ENCODE measurements around the gene SEPTIN5. TPM values are rescaled to one million over a fixed set of nuclear protein-coding genes. Genes with fewer than 3 reads are reported as not detected.
A peak's percentile ranks its signal among the peaks of the same experiment; 100 is the strongest.

The SEPTIN5 gene
- polyA plus RNA-seq, 1 of the 3 experiments (the other 2 are of a cell fraction): 14.0 TPM

DNA sequence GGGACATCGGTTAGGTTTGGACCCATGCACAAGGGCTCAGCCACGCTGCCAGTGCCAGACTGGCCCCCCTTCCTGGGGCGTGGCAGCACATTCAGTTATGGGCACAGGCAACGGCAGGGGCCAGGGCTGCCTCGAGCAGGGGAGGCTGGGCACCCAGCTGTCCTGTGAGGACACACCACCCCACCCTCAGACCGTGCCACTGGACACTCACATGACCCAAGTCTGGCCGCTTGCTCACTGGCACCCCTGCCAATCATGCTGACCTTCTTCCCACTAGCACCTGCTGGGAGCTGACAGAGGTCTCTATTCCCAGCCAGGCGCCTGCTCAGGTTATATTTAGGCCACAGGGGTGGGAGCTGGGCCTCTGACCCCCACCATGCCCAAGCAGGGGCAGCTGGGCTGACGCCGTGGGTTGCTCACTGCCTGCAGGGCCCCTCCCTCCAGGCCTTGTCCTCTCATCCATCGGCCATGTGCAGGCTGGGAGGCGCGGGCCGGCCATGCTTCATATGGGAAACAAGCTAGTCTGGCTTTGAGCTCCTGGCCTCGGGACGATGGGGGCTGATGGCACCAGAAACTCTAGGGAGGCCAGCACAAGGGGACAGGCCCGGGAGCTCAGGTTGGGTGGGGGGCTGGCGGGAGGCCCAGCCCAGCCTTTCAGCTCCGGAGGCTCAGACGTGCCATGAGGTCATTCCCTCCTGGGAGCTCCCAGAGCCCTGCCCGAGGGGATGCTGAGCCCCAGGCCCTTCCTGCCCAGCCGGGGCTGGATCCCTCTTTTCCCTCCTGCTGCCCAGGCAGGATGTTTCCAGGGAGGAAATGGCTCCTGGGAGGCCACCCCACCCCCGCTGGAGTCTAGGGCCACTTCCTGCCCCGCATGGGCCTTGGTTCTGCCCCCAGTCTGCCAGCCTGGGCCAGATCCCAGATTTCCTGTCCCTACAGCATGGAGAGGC lies 31.1 kb downstream of the SEPTIN5 start:
- ChIA-PET POLR2A (interaction anchor here (0.6 kb wide), 1 partner anchor 39 kb away, joined by 3 read pairs; no protein-coding TSS in a partner anchor), CTCF (interaction anchor here (0.9 to 4.7 kb wide), 11 partner anchors 11 to 182 kb away, joined by 3 to 54 read pairs (median 3); no protein-coding TSS in a partner anchor)
- Histone ChIP-seq H3K79me2 (ENCODE audit: insufficient read depth) (no peaks in the 10 kb centered on the region), H3K9me3 (no peaks in the 10 kb centered on the region), H3K9ac (no peak overlapping the region), H3K4me2 (no peak overlapping the region), H3K27ac (ENCODE audit: low read depth in 2 of 2, low read length in 1 of 2) (no peak overlapping the region), H3K36me3 (replicated peaks in 1 of 2; ENCODE audit: control insufficient read depth in 1 of 2, insufficient read depth in 2 of 2, low read length in 1 of 2) (no peaks in the 10 kb centered on the region), H3K4me3 (ENCODE audit: low read depth in 2 of 2, low read length in 1 of 2) (no peak overlapping the region), H2AFZ (ENCODE audit: low read depth) (peak overlapping the region; percentile 29; the same call in 1 of the 2 replicates), H3K27me3 (ENCODE audit: insufficient read depth) (no peaks in the 10 kb centered on the region), H4K20me1 (ENCODE audit: insufficient read depth) (no peaks in the 10 kb centered on the region), H3K9me2 (no peaks in the 10 kb centered on the region), H3F3A (replicated peaks; ENCODE audit: insufficient read depth) (no peaks in the 10 kb centered on the region), H3K4me1 (ENCODE audit: control insufficient read depth in 1 of 2, insufficient read depth in 2 of 2, low read depth in 1 of 2, low read length in 1 of 2) (peaks cover 0 to 15% of the 10 kb centered on the region in 2 experiments; a peak in 1 of 4 replicates)
- no peak for DNase-seq
- 89% methylated on average over 9 of the region's 24 CpGs for WGBS (ENCODE audit: low lambda C conversion rate)
- TF ChIP-seq MXI1 (IDR thresholded peaks at IDR 0.05; ENCODE audit: low read depth, low read length) (no peak), EZH2phosphoT487 (IDR thresholded peaks at IDR 0.05; ENCODE audit: borderline replicate concordance, low read depth) (no peak), FOXM1 (IDR thresholded peaks at IDR 0.05; ENCODE audit: low read depth) (no peak), NFIC (IDR thresholded peaks at IDR 0.05; ENCODE audit: borderline replicate concordance) (no peak), RXRA (IDR thresholded peaks at IDR 0.05; ENCODE audit: borderline replicate concordance, low read depth) (no peak), TEAD4 (IDR thresholded peaks at IDR 0.05; ENCODE audit: borderline replicate concordance, insufficient read depth) (no peak), FOXJ3 (CRISPR knock-in tag; IDR thresholded peaks at IDR 0.05) (no peak), EP300 (IDR thresholded peaks at IDR 0.05; ENCODE audit: borderline replicate concordance in 1 of 2, low read depth in 1 of 2, low read length in 1 of 2) (no peak), CHD2 (IDR thresholded peaks at IDR 0.05; ENCODE audit: low read length, partially characterized antibody) (no peak)
- TF ChIP-seq, protein P1, sequence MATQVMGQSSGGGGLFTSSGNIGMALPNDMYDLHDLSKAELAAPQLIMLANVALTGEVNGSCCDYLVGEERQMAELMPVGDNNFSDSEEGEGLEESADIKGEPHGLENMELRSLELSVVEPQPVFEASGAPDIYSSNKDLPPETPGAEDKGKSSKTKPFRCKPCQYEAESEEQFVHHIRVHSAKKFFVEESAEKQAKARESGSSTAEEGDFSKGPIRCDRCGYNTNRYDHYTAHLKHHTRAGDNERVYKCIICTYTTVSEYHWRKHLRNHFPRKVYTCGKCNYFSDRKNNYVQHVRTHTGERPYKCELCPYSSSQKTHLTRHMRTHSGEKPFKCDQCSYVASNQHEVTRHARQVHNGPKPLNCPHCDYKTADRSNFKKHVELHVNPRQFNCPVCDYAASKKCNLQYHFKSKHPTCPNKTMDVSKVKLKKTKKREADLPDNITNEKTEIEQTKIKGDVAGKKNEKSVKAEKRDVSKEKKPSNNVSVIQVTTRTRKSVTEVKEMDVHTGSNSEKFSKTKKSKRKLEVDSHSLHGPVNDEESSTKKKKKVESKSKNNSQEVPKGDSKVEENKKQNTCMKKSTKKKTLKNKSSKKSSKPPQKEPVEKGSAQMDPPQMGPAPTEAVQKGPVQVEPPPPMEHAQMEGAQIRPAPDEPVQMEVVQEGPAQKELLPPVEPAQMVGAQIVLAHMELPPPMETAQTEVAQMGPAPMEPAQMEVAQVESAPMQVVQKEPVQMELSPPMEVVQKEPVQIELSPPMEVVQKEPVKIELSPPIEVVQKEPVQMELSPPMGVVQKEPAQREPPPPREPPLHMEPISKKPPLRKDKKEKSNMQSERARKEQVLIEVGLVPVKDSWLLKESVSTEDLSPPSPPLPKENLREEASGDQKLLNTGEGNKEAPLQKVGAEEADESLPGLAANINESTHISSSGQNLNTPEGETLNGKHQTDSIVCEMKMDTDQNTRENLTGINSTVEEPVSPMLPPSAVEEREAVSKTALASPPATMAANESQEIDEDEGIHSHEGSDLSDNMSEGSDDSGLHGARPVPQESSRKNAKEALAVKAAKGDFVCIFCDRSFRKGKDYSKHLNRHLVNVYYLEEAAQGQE (IDR thresholded peaks at IDR 0.05; ENCODE audit: low read depth, low read length): no peak

DNA sequence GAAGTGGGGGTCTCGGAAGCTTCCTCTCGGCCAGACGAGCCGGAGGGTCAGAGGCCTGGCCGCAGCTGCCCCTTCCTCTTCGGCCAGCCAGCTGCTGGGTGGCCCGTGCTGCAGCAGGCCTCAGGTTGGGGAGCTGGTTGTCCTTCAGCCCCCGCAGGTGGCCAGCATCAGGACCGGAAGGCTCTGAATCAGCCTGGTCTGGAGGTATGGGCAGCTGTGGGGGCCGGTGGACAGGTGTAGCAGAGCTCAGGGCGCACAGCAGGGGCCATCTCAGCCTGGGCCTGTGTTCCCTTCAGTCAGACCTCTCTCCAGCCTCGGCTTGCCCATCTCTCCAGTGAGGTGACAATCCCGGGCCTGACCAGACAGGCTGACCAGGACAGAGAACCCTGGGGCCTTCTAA lies 32.4 kb downstream of the SEPTIN5 start:
- no peaks in the 10 kb centered on the region for H3F3A ChIP-seq (replicated peaks; ENCODE audit: insufficient read depth)
- WGBS (ENCODE audit: low lambda C conversion rate): no CpG with 5 or more reads among the region's 13 CpGs
- no peak overlapping the region for H3K4me2 ChIP-seq
- no peaks in the 10 kb centered on the region for H3K27me3 ChIP-seq (ENCODE audit: insufficient read depth)
- H3K9me2 ChIP-seq: no peaks in the 10 kb centered on the region
- H3K79me2 ChIP-seq (ENCODE audit: insufficient read depth): no peaks in the 10 kb centered on the region
- no peaks in the 10 kb centered on the region for H3K9me3 ChIP-seq
- no peak for TF ChIP-seq POLR2AphosphoS5 (IDR thresholded peaks at IDR 0.05; ENCODE audit: low read depth, low read length)
- TF ChIP-seq FOXM1 (IDR thresholded peaks at IDR 0.05; ENCODE audit: low read depth): no peak
- TF ChIP-seq, protein P2, sequence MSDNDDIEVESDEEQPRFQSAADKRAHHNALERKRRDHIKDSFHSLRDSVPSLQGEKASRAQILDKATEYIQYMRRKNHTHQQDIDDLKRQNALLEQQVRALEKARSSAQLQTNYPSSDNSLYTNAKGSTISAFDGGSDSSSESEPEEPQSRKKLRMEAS (IDR thresholded peaks at IDR 0.05; ENCODE audit: low read depth): no peak
- CTCF ChIA-PET: interaction anchor here (1.8 to 4.7 kb wide), 3 partner anchors 15 to 164 kb away, joined by 5 to 54 read pairs (median 17); no protein-coding TSS in a partner anchor
- no peak overlapping the region for H3K9ac ChIP-seq
- peaks cover 0 to 15% of the 10 kb centered on the region in 2 experiments; a peak in 1 of 4 replicates for H3K4me1 ChIP-seq (ENCODE audit: control insufficient read depth in 1 of 2, insufficient read depth in 2 of 2, low read depth in 1 of 2, low read length in 1 of 2)
- H3K4me3 ChIP-seq (ENCODE audit: low read depth in 2 of 2, low read length in 1 of 2): no peak overlapping the region
- no peaks in the 10 kb centered on the region for H3K36me3 ChIP-seq (replicated peaks in 1 of 2; ENCODE audit: control insufficient read depth in 1 of 2, insufficient read depth in 2 of 2, low read length in 1 of 2)
- POLR2A ChIA-PET: no interaction called here
- H4K20me1 ChIP-seq (ENCODE audit: insufficient read depth): no peaks in the 10 kb centered on the region
- H2AFZ ChIP-seq (ENCODE audit: low read depth): no peak overlapping the region
- no peak for DNase-seq
- H3K27ac ChIP-seq (ENCODE audit: low read depth in 2 of 2, low read length in 1 of 2): no peak overlapping the region
